Measurements from ENCODE around the gene PFKP. TPM values are rescaled to one million over a fixed set of nuclear protein-coding genes. Genes with fewer than 3 reads are reported as not detected.

PFKP gene
- total RNA-seq, 3 donors from 2014 or later = 76.1 to 117 (median 100) TPM

DNA sequence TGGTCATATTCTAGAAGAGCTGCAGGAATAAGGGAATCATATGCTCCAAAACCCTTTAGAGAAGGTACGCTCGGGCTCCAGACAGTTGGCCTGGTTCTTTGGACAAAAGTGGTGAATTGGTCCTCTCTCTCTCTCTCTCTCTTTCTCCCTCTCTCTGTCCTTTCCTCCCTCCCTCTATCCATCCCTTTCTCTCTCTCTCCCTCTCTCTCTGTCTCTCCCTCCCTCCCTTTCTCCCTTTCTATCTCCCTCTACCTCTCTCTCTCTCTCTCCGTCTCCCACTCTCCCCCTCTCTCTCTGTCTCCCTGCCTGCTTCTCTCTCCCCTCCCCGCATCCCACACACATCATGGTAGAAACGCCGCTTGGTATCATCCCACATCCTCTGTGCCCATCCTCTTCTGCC lies 19.8 kb upstream of the PFKP start:
- TF ChIP-seq, protein P1, sequence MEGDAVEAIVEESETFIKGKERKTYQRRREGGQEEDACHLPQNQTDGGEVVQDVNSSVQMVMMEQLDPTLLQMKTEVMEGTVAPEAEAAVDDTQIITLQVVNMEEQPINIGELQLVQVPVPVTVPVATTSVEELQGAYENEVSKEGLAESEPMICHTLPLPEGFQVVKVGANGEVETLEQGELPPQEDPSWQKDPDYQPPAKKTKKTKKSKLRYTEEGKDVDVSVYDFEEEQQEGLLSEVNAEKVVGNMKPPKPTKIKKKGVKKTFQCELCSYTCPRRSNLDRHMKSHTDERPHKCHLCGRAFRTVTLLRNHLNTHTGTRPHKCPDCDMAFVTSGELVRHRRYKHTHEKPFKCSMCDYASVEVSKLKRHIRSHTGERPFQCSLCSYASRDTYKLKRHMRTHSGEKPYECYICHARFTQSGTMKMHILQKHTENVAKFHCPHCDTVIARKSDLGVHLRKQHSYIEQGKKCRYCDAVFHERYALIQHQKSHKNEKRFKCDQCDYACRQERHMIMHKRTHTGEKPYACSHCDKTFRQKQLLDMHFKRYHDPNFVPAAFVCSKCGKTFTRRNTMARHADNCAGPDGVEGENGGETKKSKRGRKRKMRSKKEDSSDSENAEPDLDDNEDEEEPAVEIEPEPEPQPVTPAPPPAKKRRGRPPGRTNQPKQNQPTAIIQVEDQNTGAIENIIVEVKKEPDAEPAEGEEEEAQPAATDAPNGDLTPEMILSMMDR (IDR thresholded peaks at IDR 0.05) = no peak
- Histone ChIP-seq H3K9me3 (no peaks in the 10 kb centered on the region), H3K4me3 (no peak overlapping the region), H3K36me3 (ENCODE audit: low read depth) (no peaks in the 10 kb centered on the region), H3K4me1 (ENCODE audit: low read depth) (peaks cover 3% of the 10 kb centered on the region)
- DNase-seq (no peak), ATAC-seq (no peak)
- intact Hi-C loops (cut with DNase I, micrococcal nuclease) = loop anchor here in 1 of 2 donors (10.0 kb wide), 1 partner anchor 213 kb away; no protein-coding TSS in a partner anchor

DNA sequence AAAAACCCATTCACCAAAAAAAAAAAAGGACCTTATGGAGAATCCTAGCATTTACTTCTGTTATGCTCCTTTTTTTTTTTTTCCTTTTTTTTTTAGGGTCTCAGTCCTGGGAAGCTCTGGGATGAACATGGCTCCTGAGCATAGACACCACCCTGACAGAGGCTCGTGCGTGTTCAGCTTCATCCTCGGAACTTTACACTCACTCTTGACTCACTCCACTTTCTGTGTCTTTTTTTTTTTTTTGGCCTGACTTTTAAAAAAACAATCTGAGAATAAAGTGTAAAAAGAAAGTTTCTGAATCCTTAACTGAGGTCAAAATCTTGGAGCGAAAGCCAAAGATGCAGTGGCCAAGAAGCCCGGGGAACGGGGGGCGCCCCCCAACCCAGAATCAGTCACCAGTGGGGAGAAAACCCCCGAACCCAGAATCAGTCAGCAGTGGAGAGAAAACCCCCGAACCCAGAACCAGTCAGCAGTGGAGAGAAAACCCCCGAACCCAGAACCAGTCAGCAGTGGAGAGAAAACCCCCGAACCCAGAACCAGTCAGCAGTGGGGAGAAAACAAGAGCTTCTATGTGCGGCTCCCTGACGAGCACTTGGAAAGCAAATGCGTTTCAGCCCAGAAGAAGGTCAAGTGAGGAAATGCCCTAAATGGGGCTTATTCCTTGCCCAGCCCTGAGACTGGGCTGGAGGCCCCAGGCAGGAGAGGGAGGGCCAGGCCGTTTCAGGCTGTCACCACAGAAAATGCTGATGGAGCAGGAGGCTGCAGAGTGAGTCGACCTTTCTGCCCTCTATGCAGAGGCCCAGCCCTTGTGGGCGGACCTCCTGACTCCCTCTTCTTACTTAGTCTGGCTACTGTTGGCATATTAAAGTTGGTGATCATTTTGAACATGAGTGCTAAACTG lies 19.0 kb upstream of the PFKP start:
- TF ChIP-seq, protein P1 (IDR thresholded peaks at IDR 0.05) = no peak
- no peaks in the 10 kb centered on the region for H3K9me3 ChIP-seq
- no peak for DNase-seq
- H3K36me3 ChIP-seq (ENCODE audit: low read depth) = no peaks in the 10 kb centered on the region
- ATAC-seq = peak; percentile 27
- intact Hi-C loops (cut with DNase I, micrococcal nuclease) = loop anchor here in 1 of 2 donors (10.0 kb wide), 1 partner anchor 214 kb away; no protein-coding TSS in a partner anchor
- H3K4me3 ChIP-seq = no peak overlapping the region
- H3K4me1 ChIP-seq (ENCODE audit: low read depth) = peaks cover 3% of the 10 kb centered on the region

DNA sequence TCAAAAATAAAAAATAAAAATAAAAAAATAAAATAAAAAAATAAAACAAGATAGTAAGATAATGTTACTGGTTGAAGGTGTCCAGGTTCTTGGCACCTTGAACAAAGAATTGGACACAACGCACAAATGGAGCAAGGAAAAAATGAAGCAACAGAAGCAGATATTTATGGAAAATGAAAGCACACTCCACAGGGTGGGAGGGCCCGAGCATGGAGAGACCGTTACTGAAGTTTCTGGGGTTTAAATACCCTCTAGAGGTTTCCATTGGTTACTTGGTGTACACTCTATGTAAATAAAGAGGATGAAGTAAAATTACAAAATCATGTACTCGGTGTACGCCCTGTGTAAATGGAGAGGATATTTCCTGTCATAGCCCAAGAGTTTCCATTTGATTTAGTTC lies 15.7 kb upstream of the PFKP start:
- H3K36me3 ChIP-seq (ENCODE audit: low read depth) = no peaks in the 10 kb centered on the region
- H3K4me3 ChIP-seq = no peak overlapping the region
- ATAC-seq (no peak), DNase-seq (no peak)
- TF ChIP-seq, protein P1 (IDR thresholded peaks at IDR 0.05) = no peak
- no peaks in the 10 kb centered on the region for H3K9me3 ChIP-seq
- intact Hi-C loops (cut with DNase I, micrococcal nuclease) = no loop called here
- no peaks in the 10 kb centered on the region for H3K4me1 ChIP-seq (ENCODE audit: low read depth)

DNA sequence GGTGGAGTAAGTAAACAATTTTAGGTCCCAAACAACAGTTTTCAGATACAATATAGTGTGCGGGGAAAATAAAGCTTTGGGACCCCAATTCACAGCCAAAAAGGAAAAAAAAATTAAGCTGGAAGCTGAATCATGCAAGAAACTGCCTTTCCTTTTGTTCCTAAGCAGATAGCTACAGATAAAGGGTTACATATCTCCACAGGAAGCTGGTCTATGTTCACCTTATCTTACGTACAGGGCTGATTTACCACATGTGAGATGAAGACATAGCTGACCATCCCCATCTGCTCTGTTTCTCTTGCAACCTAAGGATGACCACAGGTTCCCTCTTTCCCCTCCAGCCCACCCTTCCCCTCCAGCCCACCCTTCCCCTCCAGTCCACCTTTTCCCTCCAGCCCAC lies 14.2 kb upstream of the PFKP start:
- Histone ChIP-seq H3K9me3 (no peaks in the 10 kb centered on the region), H3K4me1 (ENCODE audit: low read depth) (no peaks in the 10 kb centered on the region), H3K4me3 (no peak overlapping the region), H3K36me3 (ENCODE audit: low read depth) (no peaks in the 10 kb centered on the region)
- no peak for DNase-seq
- no peak for ATAC-seq
- TF ChIP-seq, protein P1 (IDR thresholded peaks at IDR 0.05) = no peak
- intact Hi-C loops (cut with DNase I, micrococcal nuclease) = no loop called here

DNA sequence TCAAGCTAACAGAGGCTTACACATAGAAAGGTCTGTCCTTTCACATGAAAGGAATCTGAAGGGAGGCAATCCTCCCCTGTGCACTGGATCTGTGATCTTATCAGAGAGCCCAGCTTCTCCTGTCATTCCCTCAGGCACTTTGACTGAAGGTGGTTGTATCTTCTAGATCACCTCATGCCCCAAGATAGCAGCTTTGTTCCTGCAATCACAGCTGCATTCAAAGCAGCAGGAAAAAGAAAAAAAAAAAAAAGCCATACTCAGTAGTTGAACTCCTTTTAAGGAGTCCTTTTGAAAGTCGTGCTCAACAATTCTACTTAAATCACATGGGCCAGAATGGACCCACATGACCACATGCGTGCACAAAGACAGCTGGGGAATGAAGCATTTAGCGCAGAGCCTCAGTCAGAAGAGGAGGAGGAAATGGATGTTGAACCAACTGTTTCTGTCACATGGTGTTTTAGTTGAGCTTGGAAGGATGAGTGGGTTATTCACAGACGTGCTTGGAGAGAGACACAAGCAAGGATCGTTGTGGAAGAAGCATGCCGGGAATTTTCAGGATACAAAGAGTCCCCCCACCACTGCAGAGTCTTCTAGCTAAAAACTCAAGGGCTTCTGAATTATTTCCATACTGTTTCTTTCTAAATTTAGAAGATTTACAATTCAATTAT lies 13.0 kb upstream of the PFKP start:
- H3K4me1 ChIP-seq (ENCODE audit: low read depth) = no peaks in the 10 kb centered on the region
- TF ChIP-seq, protein P1 (IDR thresholded peaks at IDR 0.05) = no peak
- ATAC-seq (no peak), DNase-seq (no peak)
- H3K36me3 ChIP-seq (ENCODE audit: low read depth) = no peaks in the 10 kb centered on the region
- intact Hi-C loops (cut with DNase I, micrococcal nuclease) = no loop called here
- H3K4me3 ChIP-seq = no peak overlapping the region
- no peaks in the 10 kb centered on the region for H3K9me3 ChIP-seq
